GM18505 (cell line): ENCODE data around the gene TP53.
"Not testable (repeated sequence)": the region's sequence is repeated elsewhere in the genome, so short reads cannot be mapped to it uniquely, and the experiment has no call there.

Source experiments
- ATAC-seq: cut with Tn5 transposase; IDR thresholded peaks from one replicate; pipeline ENCODE4 v1.9.1; 2021; ENCODE audit not compliant: unreplicated experiment
- POLR2A ChIP-seq: IDR thresholded peaks from 4 replicates; pipeline ENCODE4 v1.6.1; 2011; ENCODE audit warnings: borderline replicate concordance; ENCODE audit not compliant: insufficient read depth, insufficient read length; ENCODE audit errors: extremely low read depth

Gene TP53

DNA sequence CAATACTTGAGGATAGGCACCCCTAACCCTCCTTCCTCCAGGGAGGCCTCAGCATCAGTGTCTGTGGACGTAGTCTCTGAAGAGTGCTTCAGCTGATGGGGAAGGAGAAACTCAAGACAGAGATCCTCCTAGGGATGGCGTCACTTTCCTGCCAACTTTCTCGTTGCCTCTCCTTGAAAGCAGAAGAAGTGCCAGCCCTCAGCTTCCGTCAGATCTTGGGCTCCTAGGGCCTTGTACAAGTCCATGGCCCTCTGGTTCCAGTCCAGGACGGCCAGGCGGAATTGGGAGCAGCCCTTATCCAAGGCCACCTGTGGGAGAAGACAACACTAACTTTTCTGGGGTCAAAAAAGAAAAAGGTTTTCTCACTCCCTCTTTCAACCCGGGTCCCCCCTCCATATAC is 61.0 kb downstream of the TP53 start:
- ATAC-seq: no peak
- no peak for TF ChIP-seq POLR2A

DNA sequence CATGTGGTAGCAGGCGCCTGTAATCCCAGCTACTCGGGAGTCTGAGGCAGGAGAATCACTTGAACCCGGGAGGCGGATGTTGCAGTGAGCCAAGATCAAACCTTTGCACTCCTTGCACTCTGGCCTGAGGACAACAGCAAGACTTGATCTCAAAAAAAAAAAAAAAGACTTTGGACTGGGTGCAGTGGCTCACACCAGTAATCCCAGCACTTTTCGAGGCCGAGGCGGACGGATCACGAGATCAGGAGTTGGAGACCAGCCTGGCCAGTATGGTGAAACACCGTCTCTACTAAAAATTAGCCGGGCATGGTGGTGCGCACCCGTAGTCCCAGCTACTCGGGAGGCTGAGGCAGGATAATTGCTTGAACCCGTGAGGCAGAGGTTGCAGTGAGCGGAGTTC is 61.5 kb downstream of the TP53 start:
- not testable (repeated sequence) for ATAC-seq

- no peak for TF ChIP-seq POLR2A
- no peak for ATAC-seq
These were observed 63.6 kb downstream of the TP53 start for GRCh38 chr17:7623661-7624060.

GRCh38 chr17:7620835-7621234 is 66.5 kb downstream of the TP53 start:
- no peak for ATAC-seq

DNA sequence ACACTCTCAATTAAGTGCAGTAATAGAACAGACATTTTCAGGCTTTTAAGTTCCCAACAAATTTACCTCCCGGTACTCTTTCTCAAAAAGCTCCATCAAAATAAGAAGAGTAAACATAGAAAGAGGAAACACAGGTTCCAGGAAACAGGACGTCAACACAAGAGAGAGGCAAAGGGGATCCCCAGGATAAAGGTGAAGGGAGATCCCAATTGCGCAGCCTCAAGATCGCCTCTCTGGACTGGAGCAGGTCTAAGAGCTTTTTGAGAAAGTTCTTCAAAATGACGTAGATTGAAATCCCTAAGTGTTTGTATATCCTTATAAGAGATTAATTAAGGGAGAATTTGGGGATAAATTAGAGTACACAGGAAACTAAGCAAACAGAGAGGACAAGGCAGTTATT is 68.7 kb downstream of the TP53 start:
- ATAC-seq: no peak
- no peak for TF ChIP-seq POLR2A

More at GRCh38 chr17:7620835-7621234, 66.5 kb downstream of the TP53 start:
- TF ChIP-seq POLR2A: no peak
